HG03045 (cell line): ENCODE data around the gene REST.
"Not testable (repeated sequence)": the region's sequence is repeated elsewhere in the genome, so short reads cannot be mapped to it uniquely, and the experiment has no call there.

ENCODE experiments used
- ATAC-seq: cut with Tn5 transposase; IDR thresholded peaks from one replicate; pipeline ENCODE4 v1.9.1; 2021; ENCODE audit warnings: mild to moderate bottlenecking, moderate library complexity; ENCODE audit not compliant: unreplicated experiment

Gene REST

DNA sequence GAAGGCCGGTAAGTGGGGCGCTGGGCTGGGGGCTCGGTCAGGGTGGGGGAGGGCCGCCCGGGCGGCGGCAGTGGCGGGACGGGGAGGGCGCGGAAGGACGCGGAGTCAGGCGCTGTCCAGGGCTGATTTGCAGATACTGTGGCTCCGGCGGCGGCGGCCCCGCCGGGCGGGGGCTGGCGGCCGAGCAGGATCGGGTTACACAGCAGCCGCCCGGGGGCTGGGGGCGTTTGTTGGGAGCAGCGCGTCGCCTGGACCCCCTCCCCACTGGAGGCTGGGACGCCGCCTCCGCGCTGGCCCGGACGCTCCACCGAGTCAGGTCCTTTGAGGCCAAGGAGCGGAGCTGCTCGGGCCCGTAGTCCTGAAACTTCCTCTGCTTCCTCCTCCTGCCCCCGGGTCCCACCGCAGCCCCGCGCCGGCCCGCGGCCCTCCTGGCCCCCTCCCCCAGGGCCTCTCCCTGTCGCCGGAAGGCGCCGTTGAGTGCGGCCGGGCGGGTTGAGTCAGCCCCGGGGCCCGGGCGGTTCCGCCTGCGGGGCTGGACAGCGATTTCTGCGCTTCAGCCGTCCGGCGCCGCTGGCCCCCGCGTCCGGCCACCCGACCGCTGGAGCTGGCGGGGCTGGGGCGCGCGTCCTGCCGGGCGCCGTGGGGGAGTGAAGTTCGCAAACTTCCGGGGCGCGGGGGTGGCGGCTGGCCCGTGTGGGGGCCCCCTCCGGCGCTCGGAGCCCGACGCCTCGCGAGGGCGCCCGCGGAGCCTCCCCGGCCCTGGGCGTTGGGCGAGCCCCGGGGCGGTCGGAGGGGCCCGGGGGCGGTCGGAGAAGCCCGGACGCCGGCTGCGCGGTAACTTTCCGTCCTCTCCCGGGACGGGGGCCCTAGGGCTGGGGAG lies 746 bp downstream of the REST start:
- ATAC-seq, result peak; percentile 67

DNA sequence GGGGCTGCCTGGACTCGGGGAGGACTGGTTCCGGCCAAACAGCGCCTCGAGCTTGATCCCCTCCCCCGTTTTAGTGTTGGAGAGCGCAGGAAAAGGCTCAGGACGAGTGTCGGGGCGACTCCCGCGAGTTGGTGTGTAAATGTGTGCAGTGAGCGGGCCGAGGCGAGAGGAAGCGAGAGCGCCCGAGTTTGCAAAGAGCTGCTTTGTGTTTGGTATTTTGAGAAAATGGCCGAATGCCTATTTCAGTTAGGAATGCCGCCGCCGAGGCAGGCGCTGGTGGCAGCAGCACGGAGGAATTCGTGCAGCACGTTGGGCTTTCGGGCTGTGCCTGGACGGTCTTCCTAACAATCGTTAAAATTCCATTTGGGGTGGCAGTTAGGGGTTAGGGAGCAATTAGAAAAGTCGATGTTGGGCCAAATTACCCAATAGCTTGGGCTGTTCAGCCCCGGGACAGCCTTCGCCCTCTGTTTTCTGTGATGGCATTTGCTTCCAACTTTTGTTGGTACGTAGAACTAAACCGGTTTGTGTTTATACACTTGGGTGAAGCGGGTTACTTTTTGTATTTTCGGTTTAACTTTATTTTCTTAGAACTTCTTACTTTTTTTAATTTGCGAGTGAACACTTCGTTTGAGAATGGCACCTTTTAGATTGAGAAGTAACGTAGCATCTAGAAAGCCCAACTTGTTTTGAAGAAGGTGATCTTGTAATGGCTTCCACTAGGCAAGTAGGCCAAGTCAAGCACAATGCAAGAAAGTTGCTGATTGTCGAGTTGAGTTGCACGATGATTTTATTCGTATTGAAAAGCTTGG lies 1.6 kb downstream of the REST start:
- ATAC-seq, result peak; percentile 24

DNA sequence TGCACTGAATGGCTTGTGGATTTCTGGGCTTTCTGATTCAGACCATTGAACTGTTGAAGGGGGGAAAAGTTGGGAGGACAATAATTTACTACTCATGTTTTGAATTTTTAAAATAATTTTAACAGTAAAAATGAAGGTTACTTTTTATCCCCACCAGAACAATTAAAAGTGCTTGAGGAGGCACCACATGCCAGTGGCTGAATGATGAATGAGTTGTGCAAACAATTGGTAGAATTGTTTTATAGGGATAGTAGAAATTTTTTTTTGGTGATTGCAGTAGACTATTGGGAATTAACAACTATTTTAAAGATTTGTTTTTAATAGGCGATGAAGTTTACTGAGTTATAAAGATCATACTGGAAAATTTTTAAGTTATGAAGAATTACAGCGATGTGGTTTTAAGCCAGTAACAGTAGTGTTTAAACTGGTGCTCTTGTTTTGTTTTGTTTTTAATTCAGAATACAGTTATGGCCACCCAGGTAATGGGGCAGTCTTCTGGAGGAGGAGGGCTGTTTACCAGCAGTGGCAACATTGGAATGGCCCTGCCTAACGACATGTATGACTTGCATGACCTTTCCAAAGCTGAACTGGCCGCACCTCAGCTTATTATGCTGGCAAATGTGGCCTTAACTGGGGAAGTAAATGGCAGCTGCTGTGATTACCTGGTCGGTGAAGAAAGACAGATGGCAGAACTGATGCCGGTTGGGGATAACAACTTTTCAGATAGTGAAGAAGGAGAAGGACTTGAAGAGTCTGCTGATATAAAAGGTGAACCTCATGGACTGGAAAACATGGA lies 2.7 kb downstream of the REST start:
- ATAC-seq, result no peak

DNA sequence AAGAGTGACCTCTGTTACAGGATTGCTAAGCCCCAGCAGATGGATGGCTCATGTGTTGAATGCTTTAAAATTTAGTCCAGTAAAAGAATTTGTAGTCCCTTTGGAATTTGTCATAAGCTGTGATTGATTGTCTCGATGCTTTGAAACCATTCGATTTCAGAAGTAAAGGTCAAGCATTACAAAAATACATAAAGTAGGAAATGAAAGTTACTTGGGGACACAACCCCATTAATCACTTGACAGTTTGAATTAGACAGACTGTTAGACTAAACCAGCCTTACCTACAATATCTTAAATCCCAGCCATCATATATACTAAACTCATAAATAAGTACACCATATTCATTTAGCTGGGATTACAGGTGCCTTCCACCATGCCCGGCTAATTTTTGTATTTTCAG lies 6.6 kb downstream of the REST start:
- ATAC-seq, result no peak

DNA sequence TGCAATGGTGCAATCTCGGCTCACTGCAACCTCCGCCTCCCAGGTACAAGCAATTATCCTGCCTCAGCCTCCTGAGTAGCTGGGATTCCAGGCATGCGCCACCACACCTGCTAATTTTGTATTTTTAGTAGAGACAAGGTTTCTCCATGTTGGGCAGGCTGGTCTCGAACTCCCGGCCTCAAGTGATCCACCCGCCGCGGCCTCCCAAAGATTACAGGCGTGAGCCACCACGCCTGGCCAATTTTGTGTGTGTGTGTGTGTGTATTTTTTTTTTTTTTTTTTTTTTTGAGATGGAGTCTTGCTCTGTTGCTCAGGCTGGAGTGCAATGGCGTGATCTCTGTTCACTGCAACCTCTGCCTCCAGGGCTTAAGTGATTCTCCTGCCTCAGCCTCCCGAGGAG lies 7.3 kb downstream of the REST start:
- not testable (repeated sequence) for ATAC-seq

DNA sequence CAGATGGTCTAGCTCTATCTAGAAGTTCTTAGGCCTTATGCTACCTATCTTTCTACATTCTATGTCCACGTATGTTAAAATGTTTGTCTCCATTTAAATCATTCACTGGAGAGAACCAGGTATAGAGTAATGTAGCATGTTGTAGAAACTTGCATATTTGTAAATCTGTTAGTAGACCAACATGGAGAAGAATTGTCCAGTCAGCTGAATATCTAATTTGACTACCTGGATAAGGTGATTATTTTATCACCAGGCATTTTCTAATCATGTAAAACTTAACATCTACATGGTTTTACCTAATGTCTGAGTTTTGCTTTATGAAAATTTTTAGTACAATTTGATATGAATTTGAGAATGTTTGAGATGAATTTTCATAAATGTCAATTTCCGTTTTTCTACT lies 19.5 kb downstream of the REST start:
- ATAC-seq, result no peak

DNA sequence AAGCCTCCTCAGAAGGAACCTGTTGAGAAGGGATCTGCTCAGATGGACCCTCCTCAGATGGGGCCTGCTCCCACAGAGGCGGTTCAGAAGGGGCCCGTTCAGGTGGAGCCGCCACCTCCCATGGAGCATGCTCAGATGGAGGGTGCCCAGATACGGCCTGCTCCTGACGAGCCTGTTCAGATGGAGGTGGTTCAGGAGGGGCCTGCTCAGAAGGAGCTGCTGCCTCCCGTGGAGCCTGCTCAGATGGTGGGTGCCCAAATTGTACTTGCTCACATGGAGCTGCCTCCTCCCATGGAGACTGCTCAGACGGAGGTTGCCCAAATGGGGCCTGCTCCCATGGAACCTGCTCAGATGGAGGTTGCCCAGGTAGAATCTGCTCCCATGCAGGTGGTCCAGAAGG lies 22.9 kb downstream of the REST start:
- no peak for ATAC-seq

DNA sequence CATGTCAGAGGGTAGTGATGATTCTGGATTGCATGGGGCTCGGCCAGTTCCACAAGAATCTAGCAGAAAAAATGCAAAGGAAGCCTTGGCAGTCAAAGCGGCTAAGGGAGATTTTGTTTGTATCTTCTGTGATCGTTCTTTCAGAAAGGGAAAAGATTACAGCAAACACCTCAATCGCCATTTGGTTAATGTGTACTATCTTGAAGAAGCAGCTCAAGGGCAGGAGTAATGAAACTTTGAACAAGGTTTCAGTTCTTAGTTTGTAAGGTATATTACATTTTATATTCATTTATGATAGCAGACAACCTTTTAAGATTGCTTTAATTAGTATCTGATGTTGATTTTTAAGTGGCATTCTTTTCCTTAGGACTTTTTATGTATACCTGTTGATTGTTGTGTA lies 24.2 kb downstream of the REST start:
- ATAC-seq, result no peak

DNA sequence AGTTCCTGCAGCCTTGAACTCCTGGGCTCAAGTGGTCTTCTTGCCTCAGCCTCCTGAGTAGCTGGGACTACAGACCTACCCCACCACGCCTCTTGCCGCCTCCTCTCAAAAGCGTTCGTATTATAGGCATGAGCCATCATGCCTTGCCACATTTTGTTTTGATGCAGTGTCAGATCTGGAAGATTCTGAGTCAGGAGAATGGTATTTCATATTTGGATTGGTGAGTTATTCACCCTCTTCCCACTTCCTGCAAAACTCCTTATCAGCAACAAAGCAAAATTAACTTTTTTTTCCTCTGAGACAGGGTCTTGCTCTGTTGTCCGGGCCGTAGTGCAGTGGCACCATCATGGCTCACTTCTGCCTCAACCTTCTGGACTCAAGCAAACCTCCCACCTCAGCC lies 29.6 kb downstream of the REST start:
- ATAC-seq, result no peak

DNA sequence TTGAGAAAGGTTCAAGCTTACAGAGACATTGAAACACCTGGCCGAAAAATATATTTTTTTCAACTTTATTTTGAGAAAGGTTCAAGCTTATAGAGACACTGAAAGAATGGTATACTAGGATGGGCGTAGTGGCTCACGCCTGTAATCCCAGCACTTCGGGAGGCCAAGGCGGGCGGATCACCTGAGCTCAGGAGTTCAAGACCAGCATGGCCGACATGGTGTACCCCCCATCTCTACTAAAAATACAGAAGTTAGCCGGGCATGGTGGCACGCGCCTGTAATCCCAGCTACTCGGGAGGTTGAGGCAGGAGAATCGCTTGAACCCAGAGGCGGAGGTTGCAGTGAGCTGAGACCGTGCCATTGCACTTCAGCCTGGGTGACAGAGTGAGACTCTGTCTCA lies 32.1 kb downstream of the REST start:
- ATAC-seq, result not testable (repeated sequence)

DNA sequence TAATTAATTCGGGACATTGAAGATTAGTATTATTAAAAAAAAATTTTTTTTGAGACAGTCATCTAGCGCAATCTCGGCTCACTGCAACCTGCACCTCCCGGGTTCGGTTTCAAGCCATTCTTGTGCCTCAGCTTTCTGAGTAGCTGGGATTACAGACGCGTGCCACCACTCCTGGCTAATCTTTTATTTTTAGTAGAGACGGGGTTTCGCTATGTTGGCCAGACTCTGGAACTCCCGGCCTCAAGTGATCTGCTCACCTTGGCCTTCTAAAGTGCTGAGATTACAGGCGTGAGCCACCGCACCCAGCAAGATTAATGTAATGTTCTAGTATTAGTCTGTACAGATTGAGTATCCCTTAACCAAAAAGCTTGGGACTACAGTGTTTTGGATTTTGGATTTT lies 32.7 kb downstream of the REST start:
- no peak for ATAC-seq

DNA sequence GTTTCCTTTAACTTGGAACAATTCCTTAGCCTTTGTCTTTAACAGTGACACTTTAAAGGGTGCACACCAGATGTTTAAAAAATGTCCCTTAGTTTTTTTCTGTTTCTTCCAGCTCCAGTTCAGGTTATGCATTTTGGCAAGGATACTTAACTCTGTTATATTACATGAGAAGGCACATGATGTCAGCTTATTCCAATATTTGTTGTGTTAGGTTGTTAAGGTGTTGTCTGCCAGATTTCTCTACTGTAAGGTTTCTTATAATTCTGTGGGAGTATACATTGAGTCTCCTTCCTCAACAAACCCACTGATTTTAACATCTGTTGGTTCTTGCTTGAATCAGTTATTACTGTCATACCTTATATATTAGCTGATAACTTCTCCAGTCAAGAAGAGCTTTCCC lies 33.3 kb downstream of the REST start:
- ATAC-seq, result no peak

DNA sequence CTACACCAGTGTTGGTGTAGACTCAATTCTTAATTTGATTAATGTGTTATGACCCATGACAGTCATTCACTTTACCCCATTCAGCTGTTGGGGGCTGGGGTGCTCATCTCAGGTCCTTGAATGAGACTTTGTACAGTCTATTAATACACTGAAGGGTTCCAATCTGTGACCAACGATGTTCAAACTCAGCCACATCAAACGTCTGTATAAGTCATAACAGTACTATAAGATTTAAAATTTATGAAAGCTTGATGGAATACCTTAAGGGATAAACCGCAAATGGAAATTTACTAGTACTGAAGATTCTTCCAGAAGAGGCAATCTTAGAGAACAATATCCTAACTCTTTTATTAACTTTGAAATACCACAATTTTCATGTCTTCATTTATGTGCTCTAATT lies 33.7 kb downstream of the REST start:
- ATAC-seq, result no peak

DNA sequence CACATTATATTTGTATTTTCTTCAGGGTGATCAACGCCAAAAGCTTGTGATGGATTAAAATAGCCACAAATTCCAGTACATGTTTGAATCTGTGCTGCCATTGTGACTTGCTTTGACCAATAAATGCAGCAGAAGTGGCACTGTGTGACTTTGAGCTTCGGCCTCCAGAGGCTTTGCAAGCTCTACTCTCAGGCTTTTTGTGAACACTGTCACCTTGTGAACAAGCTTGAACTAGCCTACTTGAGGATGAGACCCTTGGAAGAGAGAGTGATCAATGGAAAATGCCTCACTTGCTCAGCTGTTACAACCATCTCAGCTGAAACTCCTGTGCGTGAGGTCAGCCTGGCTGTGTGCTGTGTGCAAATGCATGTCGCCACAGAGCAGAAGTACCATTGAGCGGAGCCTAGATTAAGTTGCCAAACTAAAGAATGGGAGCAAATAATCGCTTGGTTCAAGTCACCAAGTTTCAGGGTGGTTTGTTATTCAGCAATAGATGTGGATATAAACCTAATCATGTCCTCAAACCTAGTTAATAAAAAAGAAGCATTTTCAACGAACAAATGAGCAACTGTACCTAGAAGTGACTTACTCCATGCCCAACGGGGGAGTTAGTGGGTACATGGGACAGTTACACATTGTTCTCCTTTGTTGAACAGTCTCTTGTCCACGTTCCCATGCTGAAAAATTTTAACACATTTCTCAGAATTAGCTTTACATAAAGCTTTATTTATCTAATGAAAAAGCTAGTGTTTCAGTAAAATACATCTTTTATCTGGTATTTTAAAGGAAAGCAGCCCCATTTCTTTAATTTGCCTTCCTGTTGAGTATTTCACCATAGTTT lies 46.2 kb downstream of the REST start:
- ATAC-seq, result no peak

DNA sequence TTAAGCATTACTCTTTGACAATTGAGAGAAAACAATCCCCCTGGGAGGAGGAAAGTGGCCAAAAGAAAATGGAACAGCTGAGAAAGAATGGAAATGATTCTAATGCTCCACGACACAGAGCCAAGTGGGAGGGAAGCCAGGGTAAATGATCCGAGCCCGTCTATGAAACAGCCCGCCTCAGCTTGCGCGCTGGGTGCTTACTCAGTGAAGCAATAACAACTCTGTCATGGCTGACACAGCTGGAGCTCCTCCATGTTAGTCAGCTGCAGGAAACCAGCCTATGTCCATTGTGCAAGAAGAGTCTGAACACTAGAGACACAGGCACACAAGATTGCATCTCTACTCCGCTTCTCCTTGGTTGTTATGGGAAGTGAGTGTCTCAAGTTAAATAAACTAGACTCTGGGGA lies 50.4 kb downstream of the REST start:
- no peak for ATAC-seq

DNA sequence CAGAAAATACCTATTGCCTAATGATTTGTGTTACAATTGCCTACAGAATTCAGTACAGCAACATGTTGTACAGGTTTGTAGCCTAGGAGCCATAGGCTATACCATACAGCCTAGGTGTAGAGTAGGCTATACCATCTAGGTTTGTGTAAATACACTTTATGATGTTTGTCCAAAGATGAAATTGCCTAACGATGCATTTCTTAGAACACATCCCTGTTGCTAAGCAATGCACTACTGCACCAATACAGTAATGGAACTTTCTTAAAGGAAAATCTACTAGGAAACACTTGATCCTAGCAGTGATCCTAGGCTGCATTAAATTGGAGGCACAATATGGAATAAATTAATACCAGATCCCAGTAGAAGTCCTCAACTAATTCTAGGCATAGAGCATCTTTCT lies 51.4 kb downstream of the REST start:
- ATAC-seq, result no peak

DNA sequence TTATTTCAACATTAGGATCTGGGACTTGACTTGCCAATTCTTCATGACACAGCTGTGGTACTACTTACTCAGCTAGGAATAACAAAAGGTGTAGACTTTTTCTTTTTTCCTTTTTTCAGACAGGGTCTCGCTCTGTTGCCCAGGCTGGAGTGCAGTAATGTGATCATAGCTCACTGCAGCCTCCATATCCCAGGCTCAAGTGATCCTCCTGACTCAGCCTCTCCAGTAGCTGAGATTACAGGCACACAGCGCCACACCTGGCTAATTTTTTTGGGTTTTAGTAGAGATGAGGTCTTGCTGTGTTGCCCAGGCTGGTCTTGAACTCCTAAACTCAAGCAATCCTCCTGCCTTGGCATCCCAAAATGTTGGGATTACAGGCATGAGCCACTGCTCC lies 53.4 kb downstream of the REST start:
- no peak for ATAC-seq

DNA sequence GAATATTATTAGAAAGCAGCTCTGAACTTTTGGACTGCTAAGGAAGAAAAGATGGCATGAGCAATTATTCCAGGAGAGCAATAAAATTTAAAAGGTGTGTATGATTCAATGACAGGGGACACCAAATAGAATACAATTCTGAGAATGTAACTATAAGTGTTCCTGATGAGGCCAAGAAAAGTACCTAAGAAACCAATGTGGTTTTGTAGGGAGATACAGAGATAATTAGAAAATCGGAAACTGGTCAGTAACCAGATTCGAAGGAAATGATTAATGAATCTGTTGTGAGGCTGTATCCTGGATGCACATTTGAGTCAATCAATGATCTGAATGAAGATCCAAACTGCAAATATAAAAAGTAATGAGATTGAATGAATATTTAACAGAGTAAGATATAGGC lies 63.7 kb downstream of the REST start:
- ATAC-seq, result no peak

DNA sequence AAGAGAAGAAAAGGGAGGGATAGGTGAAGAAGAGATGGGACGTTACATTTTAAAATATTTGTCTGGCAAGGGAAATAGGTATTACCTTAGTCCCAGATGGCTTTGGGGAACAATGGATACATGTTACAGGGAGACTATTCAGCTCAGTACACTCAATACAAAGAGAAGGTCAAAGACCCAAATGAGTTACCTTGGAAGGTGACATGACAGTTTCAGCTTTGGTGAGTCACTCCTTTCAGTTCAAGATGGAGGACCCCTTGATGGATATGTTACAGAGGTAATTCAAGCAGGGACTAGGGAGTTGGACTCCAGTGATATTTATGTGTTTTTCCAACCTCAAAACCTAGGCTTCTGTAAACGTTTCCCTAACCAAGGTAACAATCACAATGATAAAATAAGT lies 64.7 kb downstream of the REST start:
- ATAC-seq, result no peak

DNA sequence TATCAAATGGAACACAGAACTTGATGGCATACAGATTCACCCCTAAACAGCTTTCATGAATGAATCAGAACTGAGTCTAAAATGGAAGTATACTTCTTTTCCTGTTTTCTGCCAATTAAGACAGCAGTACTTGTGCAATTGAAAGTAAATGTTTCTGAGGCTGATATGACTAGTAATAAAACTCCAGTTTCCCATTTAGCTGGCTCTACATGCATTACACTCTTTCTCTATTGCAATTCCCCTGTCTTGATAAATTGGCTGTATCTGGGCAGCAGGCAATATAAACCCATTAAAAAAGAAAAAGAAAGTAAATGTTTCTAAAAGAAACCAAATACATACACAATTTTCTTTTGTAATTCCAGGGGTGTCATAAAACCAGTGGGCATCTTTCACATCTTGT lies 65.1 kb downstream of the REST start:
- no peak for ATAC-seq

DNA sequence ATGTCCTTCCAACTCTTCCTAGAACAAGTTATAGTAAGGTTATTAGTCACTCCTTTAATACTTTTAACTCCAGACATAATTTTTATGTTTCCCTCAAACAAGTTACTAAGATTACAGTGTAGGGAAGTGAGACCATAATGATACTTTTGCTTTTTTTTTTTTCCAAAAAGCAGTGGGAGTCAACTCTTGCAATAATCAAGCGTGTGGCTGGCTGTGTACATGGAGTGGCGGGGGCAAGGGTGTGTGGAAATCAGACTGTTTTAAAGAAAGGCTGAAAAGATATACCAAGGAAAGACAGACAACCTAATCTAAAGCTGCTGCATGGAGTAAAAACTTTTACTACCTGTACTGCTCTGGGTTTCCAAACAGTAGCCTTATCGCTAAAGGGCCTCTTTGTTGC lies 65.6 kb downstream of the REST start:
- no peak for ATAC-seq
